ENCODE results near the gene ACVR1.
"Not testable (repeated sequence)": the region's sequence is repeated elsewhere in the genome, so short reads cannot be mapped to it uniquely, and the experiment has no call there.

ACVR1 gene

DNA sequence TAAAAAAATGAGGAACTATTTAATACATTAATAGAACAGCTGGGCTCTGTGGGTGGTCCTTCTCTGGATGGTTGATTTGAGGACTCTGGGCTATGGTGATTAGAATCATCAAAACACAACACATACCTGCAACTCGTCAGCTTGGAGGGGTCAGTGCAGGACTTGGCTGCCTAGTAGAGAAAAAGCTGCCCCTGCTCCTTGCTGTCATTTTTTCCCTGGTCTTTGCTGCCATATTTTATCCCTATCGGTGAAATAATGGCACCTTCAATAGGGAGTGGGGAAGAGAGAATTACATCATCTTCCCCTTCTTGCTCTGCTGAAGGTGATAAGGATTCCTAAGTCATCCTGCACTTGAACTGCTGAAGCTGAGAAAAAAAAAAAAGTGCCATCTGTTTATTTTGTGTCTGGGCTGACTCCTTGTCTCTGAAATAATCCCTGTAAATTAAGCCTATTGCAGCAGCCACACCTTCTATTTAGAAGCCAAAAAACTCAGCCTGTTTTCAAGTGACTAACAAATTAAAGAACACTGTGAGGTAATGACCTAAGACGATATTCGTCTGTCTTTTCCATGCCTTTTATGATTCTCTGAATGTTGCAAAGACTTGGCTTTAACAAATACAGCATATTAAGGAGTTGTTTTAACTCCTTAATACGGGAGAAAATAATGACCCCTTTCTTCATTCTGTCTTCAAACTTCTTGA is 89.3 kb downstream of the ACVR1 start:
- no peak for DNase-seq

DNA sequence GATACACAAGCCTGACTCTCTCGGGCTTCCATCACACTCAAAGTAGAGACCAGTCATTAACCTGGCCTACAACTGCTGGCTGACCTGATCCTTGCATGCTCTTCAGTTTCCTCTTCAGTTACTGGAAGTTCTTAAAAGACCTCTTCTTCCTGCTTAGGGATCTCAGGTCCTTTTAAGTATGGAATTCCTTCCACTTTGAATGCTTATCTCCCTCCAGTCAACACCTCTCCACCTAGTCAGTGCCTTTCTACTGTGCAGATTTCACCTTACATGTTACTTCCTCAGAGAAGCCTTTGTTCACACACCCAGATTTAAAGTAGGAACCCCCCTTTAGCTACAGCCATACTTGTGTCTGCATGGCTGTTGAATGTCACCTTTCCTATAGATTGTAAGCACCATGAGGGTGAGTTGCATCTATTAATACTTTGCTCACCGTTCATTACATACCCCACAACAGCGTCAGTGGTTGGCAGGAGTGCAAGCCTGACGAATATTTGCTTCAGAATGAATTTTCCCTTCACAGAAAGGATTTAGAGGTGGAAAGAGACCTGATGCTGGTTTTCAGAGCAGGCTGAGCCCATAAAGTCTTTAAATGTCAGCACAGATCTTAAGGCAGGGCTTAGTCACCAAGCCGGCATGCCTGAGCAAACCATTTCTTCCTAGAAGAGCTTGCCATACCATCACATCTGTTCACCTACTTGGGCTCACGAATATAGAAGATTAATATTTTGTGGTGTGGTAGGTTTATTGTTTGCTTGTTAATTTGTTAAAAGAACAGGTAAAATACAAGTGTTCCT is 90.1 kb downstream of the ACVR1 start:
- DNase-seq, result no peak

DNA sequence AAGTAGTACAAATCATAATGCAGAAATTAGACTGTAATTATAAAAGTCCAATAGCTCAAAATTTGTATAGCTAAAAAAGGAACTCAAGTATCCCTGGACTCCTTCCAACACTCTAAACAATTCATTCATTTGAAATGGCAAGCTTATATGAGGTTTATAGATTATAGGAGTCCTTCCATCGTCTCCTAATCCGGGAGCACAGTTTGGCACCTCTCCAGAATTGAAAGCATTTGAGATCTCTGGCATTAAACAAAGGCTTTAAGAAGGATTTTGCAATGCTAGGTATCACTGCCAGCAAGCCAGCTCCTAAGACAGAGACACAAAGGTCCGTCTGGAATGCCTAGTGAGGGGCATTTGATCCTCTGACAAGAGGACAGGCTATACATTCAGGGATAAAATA is 90.9 kb downstream of the ACVR1 start:
- no peak for DNase-seq

DNA sequence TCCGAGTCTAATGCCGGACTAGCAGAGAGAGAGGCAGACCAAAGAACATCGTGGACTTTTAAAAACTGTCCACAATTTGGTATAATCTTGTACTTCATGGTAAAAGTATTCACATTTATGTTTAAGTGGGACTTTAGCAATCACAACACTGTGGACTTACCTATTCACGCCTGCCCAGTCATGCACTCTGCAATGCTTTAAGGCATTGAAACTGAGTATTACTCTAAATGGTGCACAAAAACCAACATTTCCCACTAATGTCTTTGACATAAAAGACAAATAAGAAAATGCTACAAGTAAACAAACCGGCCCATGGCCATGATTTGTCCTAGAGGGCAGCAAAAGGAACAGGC is 91.3 kb downstream of the ACVR1 start:
- DNase-seq, result no peak

DNA sequence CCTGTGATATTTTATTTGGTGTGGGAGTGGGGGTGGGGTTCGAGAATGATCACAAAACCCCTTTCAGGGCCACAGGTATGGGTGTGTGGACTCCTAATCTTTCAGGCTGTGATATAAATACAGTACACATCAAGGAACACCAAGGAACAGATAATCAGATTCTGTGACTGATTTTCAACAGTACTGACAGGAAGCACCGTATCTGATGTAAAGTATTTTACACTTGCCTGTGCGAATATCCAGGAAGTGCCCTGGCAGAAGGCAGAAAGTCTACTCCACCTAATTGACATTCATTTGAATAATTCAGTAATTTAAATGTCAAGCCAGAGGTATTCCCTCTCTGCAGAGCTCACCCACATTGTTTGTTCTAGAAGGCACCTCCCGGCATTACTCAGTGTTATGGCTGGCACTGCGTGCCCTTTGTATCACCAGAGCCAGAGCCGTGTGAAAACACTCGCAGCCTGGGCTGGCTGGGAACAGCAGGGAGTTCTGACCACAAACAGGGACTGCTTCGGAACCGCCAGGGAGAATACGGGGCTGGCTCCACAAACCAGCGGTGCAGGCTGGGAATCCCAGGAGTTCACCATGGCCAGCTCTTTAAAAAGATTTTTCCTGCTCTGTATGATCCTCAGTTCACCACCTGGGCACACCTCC is 91.8 kb downstream of the ACVR1 start:
- DNase-seq, result no peak

DNA sequence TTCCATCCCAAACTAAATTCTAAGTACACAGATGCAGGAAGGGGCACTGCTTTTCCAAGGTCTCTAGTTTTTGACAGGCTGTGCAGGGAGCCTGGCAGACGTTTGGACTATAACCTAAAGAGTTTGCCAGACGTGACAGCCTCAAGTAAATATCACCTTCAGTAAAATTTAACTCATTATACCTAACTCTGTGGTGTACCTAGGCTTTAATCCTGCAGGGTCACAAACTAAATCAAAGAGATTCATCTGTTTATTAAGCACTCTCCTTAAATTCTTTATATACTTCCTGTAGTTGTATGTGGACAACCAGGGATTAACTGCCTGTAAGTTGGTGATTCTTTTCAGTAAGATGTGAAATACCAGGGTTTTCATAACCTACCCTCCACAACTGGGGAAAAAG is 92.9 kb downstream of the ACVR1 start:
- DNase-seq, result no peak

DNA sequence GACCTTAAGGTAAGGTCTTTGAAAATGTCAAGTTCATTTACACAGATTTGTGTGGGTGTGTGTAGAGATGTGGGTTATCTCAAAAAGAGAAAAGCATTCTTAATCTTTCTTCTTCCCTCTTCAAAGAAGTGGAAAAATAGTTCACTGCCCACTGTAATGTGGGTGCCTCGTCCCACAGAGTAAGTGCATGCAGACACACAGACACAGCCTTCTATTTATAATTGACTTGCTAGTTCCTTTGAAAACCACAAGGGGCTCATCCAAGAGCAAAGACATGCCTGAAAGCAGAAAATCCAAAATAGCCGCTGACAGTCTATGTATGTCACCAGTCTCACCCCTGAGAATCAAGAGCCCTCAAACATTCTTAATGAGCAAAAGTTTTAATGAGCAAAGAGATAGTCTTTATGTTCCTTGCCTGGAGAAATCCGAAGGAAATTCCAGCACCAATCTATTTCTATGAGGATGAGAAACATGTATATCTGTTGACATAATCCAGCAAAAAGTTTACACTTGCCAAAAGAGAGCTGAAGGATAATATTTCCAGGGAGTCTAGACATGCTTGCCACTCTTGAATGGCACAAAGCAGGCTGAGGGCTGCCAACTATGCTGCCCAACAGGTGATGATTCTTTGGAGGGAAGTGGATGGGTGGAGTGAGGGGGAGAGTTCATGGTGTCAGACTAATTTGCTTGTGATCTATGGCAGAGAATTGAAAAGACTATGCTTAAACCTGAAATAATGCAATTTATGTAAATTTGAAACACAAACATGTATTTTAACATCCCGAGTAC is 93.9 kb downstream of the ACVR1 start:
- peak in 1 of 2 donors; percentile 14 for DNase-seq

DNA sequence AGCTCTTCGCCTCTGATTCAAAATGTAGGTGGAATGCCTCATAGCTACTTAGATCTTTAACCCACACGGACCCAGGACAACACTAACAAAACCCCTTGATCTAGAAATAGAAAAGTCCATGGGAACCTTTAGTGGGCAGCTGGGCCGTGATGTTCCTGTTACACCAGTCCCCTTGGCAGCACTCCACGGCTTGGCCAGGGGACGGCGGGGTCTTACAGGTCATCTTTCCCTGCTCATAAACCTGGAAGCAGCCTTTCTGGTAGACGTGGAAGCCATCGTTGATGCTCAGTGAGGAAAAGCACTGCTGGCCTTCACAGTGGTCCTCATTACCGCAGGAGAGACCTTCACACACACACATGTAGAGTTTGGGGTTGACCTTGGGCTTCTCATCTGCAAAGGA is 95.9 kb downstream of the ACVR1 start:
- no peak for DNase-seq

DNA sequence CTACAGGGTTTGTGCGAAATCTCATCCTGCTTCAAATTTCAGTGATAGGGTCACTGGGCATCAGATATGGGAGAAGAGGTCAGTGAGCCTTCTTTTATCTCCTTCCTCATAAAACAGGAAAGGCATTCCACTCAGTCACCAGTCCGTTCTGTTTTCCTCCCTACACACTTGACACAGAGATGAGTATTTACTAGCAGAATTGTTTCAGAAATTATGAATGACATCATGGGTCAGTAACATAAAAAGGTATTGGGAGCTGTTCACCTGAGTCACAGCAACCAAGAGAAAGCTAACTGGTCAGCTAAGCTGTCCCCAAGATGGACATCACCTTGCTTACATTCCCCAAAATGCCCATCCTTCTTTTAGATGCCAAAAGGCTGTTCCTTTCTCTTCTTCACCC is 96.3 kb downstream of the ACVR1 start:
- DNase-seq, result no peak

DNA sequence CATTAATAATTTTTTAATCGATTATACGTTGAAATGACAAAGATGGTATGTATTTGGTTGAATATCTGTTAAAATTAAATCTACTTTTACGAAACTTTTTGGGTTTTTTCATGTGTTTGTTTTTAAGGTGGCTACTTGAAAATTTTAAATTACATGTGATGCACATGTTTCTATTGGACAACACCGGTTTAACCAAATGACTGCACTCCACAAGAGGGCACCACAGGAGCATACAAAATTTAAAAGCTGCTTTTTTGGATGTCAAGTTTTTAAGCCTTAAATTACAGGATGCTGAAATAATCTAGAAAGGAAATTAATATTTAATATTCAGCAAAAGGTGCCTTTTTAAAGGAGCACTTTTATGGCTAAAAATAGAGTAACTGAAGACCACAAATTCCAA is 98.7 kb downstream of the ACVR1 start:
- peak; percentile 29 to 52 for DNase-seq

DNA sequence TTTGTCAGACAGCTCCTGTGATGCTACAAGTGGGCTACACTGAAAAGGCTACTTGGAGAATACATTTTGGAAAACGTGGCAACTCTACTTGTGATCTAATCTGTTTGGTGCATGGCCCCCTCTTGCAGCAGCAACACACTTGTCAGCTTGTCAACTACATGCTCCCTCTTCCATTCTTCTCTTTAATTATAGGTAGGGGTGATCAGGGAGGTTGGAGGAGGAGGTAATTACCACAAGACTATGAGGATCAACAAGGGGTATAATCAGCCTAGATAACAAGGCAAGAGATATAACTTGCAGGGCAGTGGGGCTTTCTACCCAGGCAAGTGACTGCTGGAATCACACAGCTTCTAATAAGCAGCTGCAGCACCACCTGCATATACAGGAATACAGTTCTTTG is 104.9 kb downstream of the ACVR1 start:
- no peak for DNase-seq

DNA sequence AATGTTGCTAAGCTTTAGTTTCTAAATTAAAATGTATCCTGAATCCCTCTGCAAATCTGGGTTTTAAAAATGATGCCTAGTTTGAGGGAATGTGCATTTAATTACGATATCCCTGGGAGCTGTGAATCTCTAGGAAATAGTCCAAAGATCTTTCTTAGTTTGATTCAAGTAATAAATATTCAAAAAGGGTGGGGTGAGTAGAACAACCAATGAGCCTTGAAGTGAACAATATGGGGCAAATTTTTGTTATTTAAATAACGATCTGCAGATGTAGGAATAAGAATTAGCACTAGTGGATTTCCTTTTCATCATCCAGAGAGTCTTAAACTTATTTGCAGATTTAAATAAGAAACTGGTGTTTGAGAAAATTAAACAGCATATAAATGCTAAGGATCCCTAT is 106.3 kb downstream of the ACVR1 start:
- no peak for DNase-seq

DNA sequence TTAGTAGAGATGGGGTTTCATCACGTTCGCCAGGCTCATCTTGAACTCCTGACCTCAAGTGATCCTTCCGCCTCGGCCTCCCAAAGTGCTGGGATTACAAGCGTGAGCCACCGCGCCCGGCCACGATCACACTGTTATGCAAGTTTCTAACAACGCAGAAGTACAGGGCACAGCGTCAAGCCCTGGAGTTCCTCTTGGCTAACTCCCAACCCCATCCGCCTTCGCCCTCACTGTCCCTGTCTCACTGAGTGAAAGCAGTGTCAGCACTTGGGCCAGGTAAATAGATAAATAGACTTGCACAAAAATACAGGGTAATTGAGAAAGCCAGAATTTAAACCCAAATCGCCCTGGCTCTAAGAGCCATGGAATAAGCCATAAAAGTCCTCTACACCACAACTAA is 111.7 kb downstream of the ACVR1 start:
- no peak for DNase-seq

DNA sequence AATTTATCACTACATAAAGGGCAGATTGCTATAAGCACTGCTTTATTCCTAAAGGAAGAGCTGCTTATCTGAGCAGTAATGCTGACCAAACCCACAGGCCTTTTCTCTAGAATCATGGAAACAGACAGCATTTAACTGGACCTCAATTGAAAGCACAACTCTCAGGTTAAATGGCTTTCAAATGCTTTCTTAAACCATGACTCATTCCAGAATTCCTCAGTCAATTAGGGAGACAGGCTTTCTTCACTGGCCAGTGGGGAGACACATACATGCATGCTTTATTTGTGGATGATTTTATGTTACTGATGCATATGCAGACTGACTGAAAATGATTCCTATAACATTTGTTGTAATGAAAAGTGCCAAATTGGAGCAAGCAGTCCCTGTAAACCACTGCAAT is 114.6 kb downstream of the ACVR1 start:
- DNase-seq, result no peak

DNA sequence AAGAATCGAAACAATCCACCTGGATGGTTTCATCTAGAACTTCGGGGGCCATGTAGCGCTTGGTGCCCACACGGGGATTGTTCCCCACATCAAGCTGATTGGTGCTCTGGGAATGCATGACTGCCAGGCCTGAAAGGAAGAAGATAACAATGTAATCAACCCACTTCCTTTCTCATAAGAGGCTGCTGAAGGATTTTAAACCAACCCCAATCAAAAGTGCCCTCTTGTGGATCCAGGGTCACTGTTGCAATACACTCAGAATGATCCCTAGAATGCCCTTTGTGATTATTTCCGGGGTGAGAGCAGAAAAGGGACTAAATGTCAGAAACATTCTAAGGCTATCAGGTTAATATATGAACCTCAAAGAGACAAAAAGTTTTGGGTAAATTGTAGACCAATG is 115.2 kb downstream of the ACVR1 start:
- DNase-seq, result no peak

DNA sequence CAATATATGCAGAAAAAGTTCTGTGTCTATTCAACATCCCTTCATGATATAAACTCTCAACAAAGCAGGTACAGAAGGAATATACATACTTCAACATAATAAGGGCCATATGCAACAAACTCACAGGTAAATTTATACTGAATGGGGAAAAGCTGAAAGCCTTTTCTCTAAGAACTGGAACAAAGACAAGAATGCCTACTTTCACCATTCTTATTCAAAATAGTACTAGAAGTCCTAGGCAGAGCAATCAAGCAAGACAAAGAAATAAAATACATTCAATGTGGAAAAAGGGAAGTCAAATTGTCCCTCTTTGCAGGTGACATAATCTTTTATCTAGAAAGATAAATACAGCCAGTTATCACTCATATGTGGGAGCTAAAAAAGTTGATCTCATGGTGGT is 116.3 kb downstream of the ACVR1 start:
- no peak for DNase-seq

DNA sequence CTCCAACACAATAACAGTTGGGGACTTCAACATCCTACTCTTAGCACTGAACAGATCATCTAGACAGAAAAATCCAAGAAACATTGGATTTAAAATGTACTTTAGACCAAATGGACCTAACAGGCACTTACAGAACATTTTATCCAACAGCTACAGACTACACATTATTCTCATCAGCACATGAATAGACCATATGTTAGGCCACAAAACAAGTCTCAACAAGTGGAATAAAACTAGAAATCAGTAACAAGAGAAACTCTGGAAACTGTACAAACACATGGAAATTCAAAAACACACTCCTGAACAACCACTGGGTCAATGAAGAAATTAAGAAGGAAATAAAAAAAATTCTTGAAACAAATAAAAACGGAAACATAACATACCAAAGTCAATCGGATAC is 117.5 kb downstream of the ACVR1 start:
- DNase-seq, result no peak

DNA sequence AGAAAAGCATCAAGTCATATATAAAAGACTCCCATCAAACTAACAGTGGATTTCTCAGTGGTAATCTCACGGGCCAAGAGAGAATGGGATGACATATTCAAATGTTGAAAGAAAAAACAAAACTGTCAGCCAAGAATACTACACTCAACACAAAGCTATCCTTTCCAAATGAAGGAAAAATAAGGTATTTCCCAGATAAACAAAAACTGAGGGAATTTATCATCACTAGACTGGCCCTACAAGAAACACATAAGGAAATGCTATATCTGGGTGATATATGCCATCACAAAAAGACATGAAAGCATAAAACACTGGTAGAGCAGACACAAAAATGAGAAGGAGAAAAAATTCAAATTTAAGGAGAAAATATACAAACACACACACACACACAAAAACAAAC is 118.6 kb downstream of the ACVR1 start:
- no peak for DNase-seq

DNA sequence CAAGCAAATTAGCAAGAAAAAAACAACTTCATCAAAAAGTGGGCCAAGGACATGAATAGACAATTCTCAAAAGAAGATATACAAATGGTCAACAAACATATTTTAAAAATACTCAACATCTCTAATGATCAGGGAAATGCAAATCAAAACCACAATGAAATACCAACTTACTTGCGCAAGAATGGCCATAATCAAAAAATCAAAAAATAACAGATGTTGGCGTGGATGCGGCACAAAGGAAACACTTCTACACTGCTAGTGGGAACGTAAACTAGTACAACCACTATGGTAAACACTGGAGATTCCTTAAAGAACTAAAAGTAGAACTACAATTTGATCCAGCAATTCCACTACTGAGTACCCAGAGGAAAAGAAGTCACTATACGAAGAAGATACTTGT is 119.7 kb downstream of the ACVR1 start:
- not testable (repeated sequence) for DNase-seq

DNA sequence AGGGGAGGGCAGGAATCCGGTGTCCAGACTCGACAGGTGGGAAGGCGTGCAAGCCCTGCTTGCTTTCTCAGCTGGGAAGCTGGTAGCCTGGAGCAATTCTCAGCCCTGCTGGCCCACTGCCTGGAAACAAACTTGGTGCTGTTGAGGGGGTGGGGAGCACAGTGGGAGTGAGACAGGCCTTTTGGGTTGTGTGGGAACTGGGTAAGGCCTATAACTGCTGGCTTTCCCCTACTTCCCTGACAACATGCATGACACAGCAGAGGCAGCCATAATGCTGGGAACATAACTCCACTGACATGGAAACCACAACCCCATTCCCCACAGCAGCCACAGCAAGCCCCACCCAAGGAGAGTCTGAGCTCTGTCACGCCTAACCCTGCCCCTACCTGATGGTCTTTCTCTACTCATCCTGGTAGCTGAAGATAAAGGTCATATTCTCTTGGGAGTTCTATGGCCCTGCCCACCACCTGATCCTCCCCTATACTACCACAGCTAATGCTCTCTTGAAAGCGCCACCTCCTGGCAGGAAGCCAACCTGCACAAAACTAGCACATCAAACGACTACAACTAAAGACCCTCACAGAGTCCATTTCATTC is 124.6 kb downstream of the ACVR1 start:
- DNase-seq, result peak; percentile 4 to 31

DNA sequence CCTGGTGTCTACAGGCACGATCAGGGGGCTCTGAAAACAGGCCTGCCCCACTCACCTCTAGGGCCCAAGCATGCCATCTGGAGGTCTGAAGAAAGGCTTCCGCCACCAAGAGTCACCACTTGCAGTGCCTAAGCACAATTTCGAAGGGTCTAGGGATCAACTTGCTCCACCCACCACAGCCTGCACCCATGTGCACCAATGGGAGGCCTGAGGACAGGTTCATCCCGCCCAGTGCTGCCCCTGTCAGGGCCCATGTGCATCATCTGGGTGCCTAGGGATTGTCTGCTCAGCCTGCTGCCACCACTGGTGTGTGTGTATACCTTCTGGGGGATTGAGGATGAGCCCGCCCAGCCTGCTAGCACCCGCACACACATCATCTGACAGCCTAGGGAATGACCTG is 126.4 kb downstream of the ACVR1 start:
- DNase-seq, result no peak

DNA sequence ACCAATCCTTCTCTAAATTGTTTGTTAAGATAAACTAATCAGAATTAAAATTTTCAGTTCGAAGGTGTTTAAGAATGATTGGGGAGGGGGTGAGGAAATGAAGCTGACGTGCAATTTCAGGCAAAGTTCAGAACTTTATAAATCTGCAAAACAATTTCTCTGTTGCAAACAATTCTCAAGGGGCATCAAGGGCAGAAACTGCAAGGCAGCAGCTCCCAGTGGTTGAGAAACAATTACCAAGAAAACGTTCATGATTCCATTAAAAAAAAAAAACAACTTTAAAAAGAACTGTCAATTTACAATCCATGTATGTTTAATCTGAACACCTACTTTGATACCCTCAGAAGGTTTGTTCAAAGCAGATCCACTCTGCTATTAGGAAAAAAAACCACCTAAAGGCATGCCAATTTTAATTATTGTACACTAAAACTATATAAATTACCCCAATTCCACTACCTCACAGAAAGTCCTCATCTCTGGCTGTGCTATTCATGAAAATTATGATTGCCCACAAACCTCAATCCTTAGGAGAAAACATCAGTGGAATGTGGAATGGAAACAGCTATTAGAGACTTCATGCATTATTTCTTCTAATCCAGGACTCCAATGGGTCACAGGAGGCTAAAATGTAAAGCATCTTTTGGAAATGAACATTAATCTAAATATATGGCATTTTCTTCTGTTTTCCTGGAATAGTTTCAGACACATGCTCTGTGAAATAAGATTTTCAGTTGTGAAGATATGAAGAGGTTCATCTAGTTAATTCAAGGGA is 127.6 kb downstream of the ACVR1 start:
- DNase-seq, result no peak

All from activated CD4-positive, alpha-beta T cell treated with anti-CD3 and anti-CD28 coated beads for 4 hours (primary cell).